C4-2B (cell line): ENCODE measurements around the gene ETNK2.

Experiments used
- H3K27ac ChIP-seq: fragments of 450-650 bp; 2 replicates; pipeline ENCODE4 v1.5.1; 2017
- CTCF ChIP-seq: fragments of 450-650 bp; conservative IDR thresholded peaks from 2 replicates; pipeline ENCODE4 v1.5.1; 2017; ENCODE audit warnings: mild to moderate bottlenecking
- ZFX ChIP-seq: fragments of 450-650 bp; IDR thresholded peaks from 2 replicates; pipeline ENCODE4 v1.6.1; 2017

ETNK2 gene

GRCh38 chr1:204094313-204094729, 57.5 kb downstream of the ETNK2 start:
- H3K27ac ChIP-seq, result no peak overlapping the region
- TF ChIP-seq CTCF, result no peak
- TF ChIP-seq ZFX, result no peak

DNA sequence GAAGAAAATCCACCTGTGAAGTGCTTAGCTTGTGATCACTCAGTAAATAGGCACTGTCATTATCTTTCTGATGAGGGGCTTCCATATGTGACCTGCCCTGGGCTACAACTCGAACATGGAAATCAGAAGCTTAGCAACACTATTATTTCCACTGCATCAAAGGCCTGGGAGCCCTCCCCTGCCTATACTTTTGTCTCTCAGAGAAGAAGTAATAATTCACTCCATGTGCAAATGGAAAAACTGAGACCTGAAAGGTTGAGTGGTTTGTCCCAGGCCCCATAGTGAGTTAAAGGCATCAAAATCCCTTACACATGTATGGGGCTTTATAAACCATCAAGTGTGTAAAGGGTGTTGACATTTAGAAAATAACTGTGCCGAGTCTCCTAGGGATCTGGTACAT, 58.1 kb downstream of the ETNK2 start:
- TF ChIP-seq ZFX (no peak), CTCF (no peak)
- H3K27ac ChIP-seq, result no peak overlapping the region

- no peak overlapping the region for H3K27ac ChIP-seq
- TF ChIP-seq CTCF, result no peak
- no peak for TF ChIP-seq ZFX
Measured at GRCh38 chr1:204093421-204093717, 58.5 kb downstream of the ETNK2 start.

GRCh38 chr1:204092632-204093420, 59.0 kb downstream of the ETNK2 start:
- no peak overlapping the region for H3K27ac ChIP-seq
- TF ChIP-seq CTCF (no peak), ZFX (no peak)

- H3K27ac ChIP-seq, result no peak overlapping the region
- TF ChIP-seq ZFX (no peak), CTCF (no peak)
Measured at GRCh38 chr1:204091787-204092312, 60.0 kb downstream of the ETNK2 start.

GRCh38 chr1:204091066-204091465, 60.8 kb downstream of the ETNK2 start:
- no peak for TF ChIP-seq ZFX
- TF ChIP-seq CTCF, result no peak
- no peak overlapping the region for H3K27ac ChIP-seq

DNA sequence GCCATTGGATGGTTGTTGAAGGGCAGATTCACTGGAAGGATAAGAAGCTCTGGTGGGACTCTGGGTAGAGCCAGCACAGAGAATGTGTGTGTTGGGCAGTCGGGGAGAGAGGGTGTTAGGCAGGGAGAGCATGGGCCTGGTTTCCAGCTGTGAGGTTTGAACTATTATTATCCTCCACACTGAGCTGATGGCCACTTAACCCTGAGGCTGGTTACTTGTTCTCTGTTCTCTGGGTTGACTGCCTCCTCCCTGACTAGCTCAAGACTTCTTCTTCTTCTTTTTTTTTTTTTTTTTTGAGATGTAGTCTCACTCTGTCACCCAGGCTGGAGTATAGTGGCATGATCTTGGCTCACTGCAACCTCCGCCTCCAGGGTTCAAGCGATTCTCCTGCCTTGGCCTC, 61.7 kb downstream of the ETNK2 start:
- peak overlapping the region; percentile 99 for H3K27ac ChIP-seq
